ENCODE data around the gene CPPED1.

GRCh38 chr16:12682432-12683165 is 121.1 kb downstream of the CPPED1 start:
- no peak for TF ChIP-seq SUZ12 (IDR thresholded peaks at IDR 0.05; ENCODE audit: extremely low read depth, insufficient read depth, insufficient read length)
- no peak for TF ChIP-seq YY1 (IDR thresholded peaks at IDR 0.05; ENCODE audit: insufficient read depth, insufficient read length)
- no peak for TF ChIP-seq ZNF274 (IDR thresholded peaks at IDR 0.05; ENCODE audit: low read depth, low read length)
